Measurements from ENCODE around the gene LRRC1. TPM values are rescaled to one million over a fixed set of nuclear protein-coding genes. Genes with fewer than 3 reads are reported as not detected.

The LRRC1 gene
- total RNA-seq, 4 donors from 2014 or later: 71.0 to 151 (median 91.6) TPM

GRCh38 chr6:53752440-53752839 lies 42.4 kb upstream of the LRRC1 start:
- TF ChIP-seq CTCF (IDR thresholded peaks at IDR 0.05): no peak
- no peak for TF ChIP-seq EP300 (IDR thresholded peaks at IDR 0.05; ENCODE audit: low read depth)
- no peak for TF ChIP-seq POLR2A (IDR thresholded peaks at IDR 0.05)
- no peak for TF ChIP-seq POLR2AphosphoS5 (IDR thresholded peaks at IDR 0.05)

GRCh38 chr6:53752856-53753255 lies 41.9 kb upstream of the LRRC1 start:
- Histone ChIP-seq H3K9me3 (no peaks in the 10 kb centered on the region), H3K4me3 (no peak overlapping the region), H3K36me3 (no peaks in the 10 kb centered on the region), H3K4me1 (no peaks in the 10 kb centered on the region), H3K27ac (no peak overlapping the region), H3K27me3 (no peaks in the 10 kb centered on the region)
- no peak for DNase-seq
- TF ChIP-seq POLR2A (IDR thresholded peaks at IDR 0.05): no peak
- TF ChIP-seq CTCF (IDR thresholded peaks at IDR 0.05): no peak
- TF ChIP-seq EP300 (IDR thresholded peaks at IDR 0.05; ENCODE audit: low read depth): no peak
- TF ChIP-seq POLR2AphosphoS5 (IDR thresholded peaks at IDR 0.05): no peak
- intact Hi-C loops (cut with DNase I; ENCODE audit: low total_unique reads): no loop called here
- WGBS, 2 donors (ENCODE audit: low coverage in 1 of 2): 86 to 89% methylated on average over 4 of the region's 4 CpGs
- in situ Hi-C loops (cut with MboI; ENCODE audit: low pct_ligation_motif_present in 1 of 4, low pct_unique_long_range_greater_than_20kb in 1 of 4, low sequenced_read_pairs in 3 of 4): no loop called here

More at GRCh38 chr6:53752440-53752839, 42.4 kb upstream of the LRRC1 start:
- no peaks in the 10 kb centered on the region for H3K36me3 ChIP-seq
- in situ Hi-C loops (cut with MboI; ENCODE audit: low pct_ligation_motif_present in 1 of 4, low pct_unique_long_range_greater_than_20kb in 1 of 4, low sequenced_read_pairs in 3 of 4) (no loop called here), intact Hi-C loops (cut with DNase I; ENCODE audit: low total_unique reads) (no loop called here)
- H3K4me3 ChIP-seq: no peak overlapping the region
- DNase-seq: no peak
- H3K27ac ChIP-seq: no peak overlapping the region
- H3K9me3 ChIP-seq: no peaks in the 10 kb centered on the region
- H3K4me1 ChIP-seq: no peaks in the 10 kb centered on the region
- no peaks in the 10 kb centered on the region for H3K27me3 ChIP-seq
- WGBS, 2 donors (ENCODE audit: low coverage in 1 of 2): 96 to 98% methylated on average over 3 of the region's 3 CpGs

GRCh38 chr6:53754330-53754729 lies 40.5 kb upstream of the LRRC1 start:
- Histone ChIP-seq H3K4me3 (no peak overlapping the region), H3K9me3 (no peaks in the 10 kb centered on the region), H3K4me1 (no peaks in the 10 kb centered on the region), H3K27ac (no peak overlapping the region), H3K27me3 (no peaks in the 10 kb centered on the region), H3K36me3 (no peaks in the 10 kb centered on the region)
- intact Hi-C loops (cut with DNase I; ENCODE audit: low total_unique reads): no loop called here
- in situ Hi-C loops (cut with MboI; ENCODE audit: low pct_ligation_motif_present in 1 of 4, low pct_unique_long_range_greater_than_20kb in 1 of 4, low sequenced_read_pairs in 3 of 4): no loop called here
- 86 to 88% methylated on average over 2 to 4 of the region's 4 CpGs for whole genome bisulfite sequencing, 2 donors (ENCODE audit: low coverage in 1 of 2)
- no peak for DNase-seq
- TF ChIP-seq POLR2AphosphoS5 (IDR thresholded peaks at IDR 0.05) (no peak), EP300 (IDR thresholded peaks at IDR 0.05; ENCODE audit: low read depth) (no peak)

DNA sequence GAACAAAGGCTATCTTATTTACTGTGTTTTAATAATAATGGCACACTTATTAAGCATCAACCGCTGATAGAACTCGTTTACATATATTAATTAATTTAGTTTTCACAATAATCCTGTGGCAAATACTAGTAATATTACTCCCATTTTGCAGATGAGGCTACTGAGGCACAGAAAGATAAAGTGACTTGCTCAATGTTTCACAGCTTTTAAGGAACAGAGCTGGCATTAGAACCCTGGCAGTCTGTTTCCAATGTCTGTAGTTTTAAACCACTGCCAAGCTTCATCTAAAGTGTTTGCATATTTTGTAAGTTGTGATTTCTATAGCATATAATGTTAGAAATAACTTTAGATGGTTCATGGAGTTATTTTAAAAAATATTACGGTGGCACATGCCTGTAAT lies 38.4 kb upstream of the LRRC1 start:
- intact Hi-C loops (cut with DNase I; ENCODE audit: low total_unique reads) (no loop called here), in situ Hi-C loops (cut with MboI; ENCODE audit: low pct_ligation_motif_present in 1 of 4, low pct_unique_long_range_greater_than_20kb in 1 of 4, low sequenced_read_pairs in 3 of 4) (no loop called here)
- Histone ChIP-seq H3K4me1 (no peaks in the 10 kb centered on the region), H3K9me3 (no peaks in the 10 kb centered on the region), H3K27me3 (no peaks in the 10 kb centered on the region), H3K27ac (no peak overlapping the region), H3K4me3 (no peak overlapping the region), H3K36me3 (no peaks in the 10 kb centered on the region)
- 88 to 100% methylated on average over 3 of the region's 3 CpGs for WGBS, 2 donors (ENCODE audit: low coverage in 1 of 2)
- DNase-seq: no peak
- no peak for TF ChIP-seq EP300 (IDR thresholded peaks at IDR 0.05; ENCODE audit: low read depth)
- no peak for TF ChIP-seq POLR2AphosphoS5 (IDR thresholded peaks at IDR 0.05)
- TF ChIP-seq POLR2A (IDR thresholded peaks at IDR 0.05): no peak
- TF ChIP-seq CTCF (IDR thresholded peaks at IDR 0.05): no peak

- WGBS, 2 donors (ENCODE audit: low coverage in 1 of 2): 42 to 50% methylated on average over 1 of the region's 1 CpG
These were observed 36.3 kb upstream of the LRRC1 start for GRCh38 chr6:53758496-53758895.

More at GRCh38 chr6:53758496-53758895, 36.3 kb upstream of the LRRC1 start:
- Histone ChIP-seq H3K4me3 (no peak overlapping the region), H3K27ac (no peak overlapping the region), H3K36me3 (no peaks in the 10 kb centered on the region), H3K4me1 (no peaks in the 10 kb centered on the region), H3K27me3 (no peaks in the 10 kb centered on the region), H3K9me3 (no peaks in the 10 kb centered on the region)
- TF ChIP-seq POLR2AphosphoS5 (IDR thresholded peaks at IDR 0.05) (no peak), CTCF (IDR thresholded peaks at IDR 0.05) (no peak), POLR2A (IDR thresholded peaks at IDR 0.05) (no peak), EP300 (IDR thresholded peaks at IDR 0.05; ENCODE audit: low read depth) (no peak)
- intact Hi-C loops (cut with DNase I; ENCODE audit: low total_unique reads): no loop called here
- no peak for DNase-seq
- in situ Hi-C loops (cut with MboI; ENCODE audit: low pct_ligation_motif_present in 1 of 4, low pct_unique_long_range_greater_than_20kb in 1 of 4, low sequenced_read_pairs in 3 of 4): no loop called here
